COLO829 (cell line): ENCODE results near the gene PA2G4.
"Not testable (repeated sequence)": the region's sequence is repeated elsewhere in the genome, so short reads cannot be mapped to it uniquely, and the experiment has no call there.

Experiments
- DNase-seq: peaks from one replicate; pipeline ENCODE4 v3.0.0; 2012; ENCODE audit warnings: low spot score

The PA2G4 gene

GRCh38 chr12:56101045-56101444 lies 3.3 kb upstream of the PA2G4 start:
- DNase-seq, result no peak

GRCh38 chr12:56102683-56103065 lies 1.7 kb upstream of the PA2G4 start:
- no peak for DNase-seq

DNA sequence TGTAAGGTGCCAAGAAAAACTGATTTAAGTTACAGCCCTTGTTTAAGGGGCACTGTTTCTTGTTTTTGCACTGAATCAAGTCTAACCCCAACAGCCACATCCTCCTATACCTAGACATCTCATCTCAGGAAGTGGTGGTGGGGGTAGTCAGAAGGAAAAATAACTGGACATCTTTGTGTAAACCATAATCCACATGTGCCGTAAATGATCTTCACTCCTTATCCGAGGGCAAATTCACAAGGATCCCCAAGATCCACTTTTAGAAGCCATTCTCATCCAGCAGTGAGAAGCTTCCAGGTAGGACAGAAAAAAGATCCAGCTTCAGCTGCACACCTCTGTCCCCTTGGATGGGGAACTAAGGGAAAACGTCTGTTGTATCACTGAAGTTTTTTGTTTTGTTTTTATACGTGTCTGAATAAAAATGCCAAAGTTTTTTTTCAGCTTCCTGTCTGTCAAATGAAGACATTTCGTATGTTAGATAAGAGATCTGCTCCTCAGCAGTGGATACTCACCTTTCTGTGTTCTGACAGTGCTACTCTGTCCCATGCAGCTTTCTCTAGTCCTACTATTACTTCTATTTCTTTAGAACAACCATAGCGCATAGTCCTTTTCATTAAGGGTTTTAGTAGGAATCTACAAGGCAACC lies 1.2 kb upstream of the PA2G4 start:
- no peak for DNase-seq

GRCh38 chr12:56103823-56104108 lies 593 bp upstream of the PA2G4 start:
- no peak for DNase-seq

- no peak for DNase-seq
These were observed 653 bp downstream of the PA2G4 start for GRCh38 chr12:56104815-56105608.

GRCh38 chr12:56105609-56105902 lies 1.2 kb downstream of the PA2G4 start:
- no peak for DNase-seq

- DNase-seq, result no peak
These were observed 2.9 kb downstream of the PA2G4 start for GRCh38 chr12:56107242-56107641.

DNA sequence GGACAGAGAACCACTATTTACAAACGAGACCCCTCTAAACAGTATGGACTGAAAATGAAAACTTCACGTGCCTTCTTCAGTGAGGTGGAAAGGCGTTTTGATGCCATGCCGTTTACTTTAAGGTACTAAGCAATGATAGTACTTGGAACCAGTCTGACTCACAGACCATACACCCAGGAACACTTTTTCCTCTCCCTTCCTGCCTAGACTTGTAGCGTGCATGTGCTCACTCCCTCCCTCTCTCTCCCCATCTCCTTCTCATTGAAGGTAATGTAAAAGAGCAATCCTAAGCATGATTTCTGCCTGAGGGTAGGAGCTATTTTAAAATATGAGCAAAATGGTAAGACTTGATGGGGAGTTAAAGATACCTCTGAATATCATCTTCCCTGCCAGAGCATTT lies 6.2 kb downstream of the PA2G4 start:
- no peak for DNase-seq

DNA sequence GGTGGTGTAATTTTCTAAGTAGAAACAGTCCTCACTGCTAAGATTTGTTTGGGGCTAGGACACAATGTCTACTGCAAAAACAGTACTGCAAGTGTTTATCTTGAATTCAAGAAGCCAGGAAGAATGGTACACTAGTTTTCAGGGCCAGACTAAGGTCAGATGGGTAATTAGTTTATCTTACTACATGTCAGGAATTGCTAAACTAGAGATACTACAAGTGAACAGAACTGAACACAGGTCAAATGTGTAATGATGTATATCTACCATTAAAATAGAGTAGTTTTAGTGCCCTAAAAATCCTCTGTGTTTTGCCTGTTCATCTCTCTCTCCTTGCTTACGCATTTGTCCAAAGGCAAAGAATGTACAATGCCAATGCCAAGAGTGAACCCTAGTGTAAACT lies 9.7 kb downstream of the PA2G4 start:
- no peak for DNase-seq

GRCh38 chr12:56115329-56115728 lies 11.0 kb downstream of the PA2G4 start:
- DNase-seq, result no peak

GRCh38 chr12:56116267-56117081 lies 12.1 kb downstream of the PA2G4 start, which contains the start of gene RPL41:
TSS of gene RPL41 (plus strand) at chr12:56116633.
- DNase-seq, result peak; percentile 83

GRCh38 chr12:56117082-56117706 lies 12.8 kb downstream of the PA2G4 start:
- not testable (repeated sequence) for DNase-seq

GRCh38 chr12:56117778-56118687 lies 13.7 kb downstream of the PA2G4 start, which contains the start of gene ZC3H10:
TSS of gene ZC3H10 (plus strand) at chr12:56118266. CDS start at chr12:56120563, 2,297 bp downstream.
- DNase-seq, result peak; percentile 98

GRCh38 chr12:56118688-56119357 lies 14.5 kb downstream of the PA2G4 start:
- no peak for DNase-seq

- DNase-seq, result peak; percentile 96
These were observed 15.0 kb downstream of the PA2G4 start for GRCh38 chr12:56119361-56119796.

GRCh38 chr12:56120158-56120846 lies 15.9 kb downstream of the PA2G4 start:
- no peak for DNase-seq

- no peak for DNase-seq
These were observed 17.0 kb downstream of the PA2G4 start for GRCh38 chr12:56121204-56121870.

GRCh38 chr12:56122637-56123036 lies 18.3 kb downstream of the PA2G4 start:
- DNase-seq, result no peak

DNA sequence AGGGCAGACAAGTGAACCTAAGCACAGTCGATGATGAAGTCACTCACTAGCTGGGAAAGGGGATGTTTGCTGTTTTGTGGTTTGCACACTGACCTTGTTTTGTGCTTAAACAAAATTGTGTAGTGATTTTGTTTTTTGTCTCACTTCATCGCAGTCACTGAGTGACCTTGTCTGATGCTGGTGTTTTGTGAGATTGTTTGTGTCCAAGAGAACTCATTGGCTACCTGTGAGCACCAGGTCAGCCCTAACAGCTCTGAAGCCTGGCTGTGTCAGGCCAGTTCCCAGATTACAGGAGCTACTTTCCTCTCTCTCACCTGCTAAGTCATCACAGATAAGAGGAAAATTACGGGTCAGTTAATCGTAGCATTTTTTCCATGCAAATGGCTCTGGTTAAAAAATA lies 19.8 kb downstream of the PA2G4 start:
- no peak for DNase-seq
